ENCODE measurements around the gene PROC.
"Not testable (repeated sequence)": the region's sequence is repeated elsewhere in the genome, so short reads cannot be mapped to it uniquely, and the experiment has no call there.

The PROC gene

DNA sequence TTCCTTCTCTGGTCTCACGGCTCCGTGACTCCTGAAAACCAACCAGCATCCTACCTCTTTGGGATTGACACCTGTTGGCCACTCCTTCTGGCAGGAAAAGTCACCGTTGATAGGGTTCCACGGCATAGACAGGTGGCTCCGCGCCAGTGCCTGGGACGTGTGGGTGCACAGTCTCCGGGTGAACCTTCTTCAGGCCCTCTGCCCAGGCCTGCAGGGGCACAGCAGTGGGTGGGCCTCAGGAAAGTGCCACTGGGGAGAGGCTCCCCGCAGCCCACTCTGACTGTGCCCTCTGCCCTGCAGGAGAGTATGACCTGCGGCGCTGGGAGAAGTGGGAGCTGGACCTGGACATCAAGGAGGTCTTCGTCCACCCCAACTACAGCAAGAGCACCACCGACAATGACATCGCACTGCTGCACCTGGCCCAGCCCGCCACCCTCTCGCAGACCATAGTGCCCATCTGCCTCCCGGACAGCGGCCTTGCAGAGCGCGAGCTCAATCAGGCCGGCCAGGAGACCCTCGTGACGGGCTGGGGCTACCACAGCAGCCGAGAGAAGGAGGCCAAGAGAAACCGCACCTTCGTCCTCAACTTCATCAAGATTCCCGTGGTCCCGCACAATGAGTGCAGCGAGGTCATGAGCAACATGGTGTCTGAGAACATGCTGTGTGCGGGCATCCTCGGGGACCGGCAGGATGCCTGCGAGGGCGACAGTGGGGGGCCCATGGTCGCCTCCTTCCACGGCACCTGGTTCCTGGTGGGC is 10.0 kb downstream of the PROC start:
- no peak for DNase-seq

DNA sequence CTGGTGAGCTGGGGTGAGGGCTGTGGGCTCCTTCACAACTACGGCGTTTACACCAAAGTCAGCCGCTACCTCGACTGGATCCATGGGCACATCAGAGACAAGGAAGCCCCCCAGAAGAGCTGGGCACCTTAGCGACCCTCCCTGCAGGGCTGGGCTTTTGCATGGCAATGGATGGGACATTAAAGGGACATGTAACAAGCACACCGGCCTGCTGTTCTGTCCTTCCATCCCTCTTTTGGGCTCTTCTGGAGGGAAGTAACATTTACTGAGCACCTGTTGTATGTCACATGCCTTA is 10.5 kb downstream of the PROC start:
- no peak for DNase-seq

DNA sequence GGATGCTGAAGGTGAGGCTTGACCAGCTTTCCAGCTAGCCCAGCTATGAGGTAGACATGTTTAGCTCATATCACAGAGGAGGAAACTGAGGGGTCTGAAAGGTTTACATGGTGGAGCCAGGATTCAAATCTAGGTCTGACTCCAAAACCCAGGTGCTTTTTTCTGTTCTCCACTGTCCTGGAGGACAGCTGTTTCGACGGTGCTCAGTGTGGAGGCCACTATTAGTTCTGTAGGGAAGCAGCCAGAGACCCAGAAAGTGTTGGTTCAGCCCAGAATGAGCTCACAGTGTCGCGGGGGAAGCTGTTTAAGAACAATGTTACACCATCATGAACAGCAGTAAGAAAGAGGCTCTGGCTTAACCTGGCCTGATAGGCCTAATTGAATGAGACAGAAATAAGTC is 11.1 kb downstream of the PROC start:
- no peak for DNase-seq

DNA sequence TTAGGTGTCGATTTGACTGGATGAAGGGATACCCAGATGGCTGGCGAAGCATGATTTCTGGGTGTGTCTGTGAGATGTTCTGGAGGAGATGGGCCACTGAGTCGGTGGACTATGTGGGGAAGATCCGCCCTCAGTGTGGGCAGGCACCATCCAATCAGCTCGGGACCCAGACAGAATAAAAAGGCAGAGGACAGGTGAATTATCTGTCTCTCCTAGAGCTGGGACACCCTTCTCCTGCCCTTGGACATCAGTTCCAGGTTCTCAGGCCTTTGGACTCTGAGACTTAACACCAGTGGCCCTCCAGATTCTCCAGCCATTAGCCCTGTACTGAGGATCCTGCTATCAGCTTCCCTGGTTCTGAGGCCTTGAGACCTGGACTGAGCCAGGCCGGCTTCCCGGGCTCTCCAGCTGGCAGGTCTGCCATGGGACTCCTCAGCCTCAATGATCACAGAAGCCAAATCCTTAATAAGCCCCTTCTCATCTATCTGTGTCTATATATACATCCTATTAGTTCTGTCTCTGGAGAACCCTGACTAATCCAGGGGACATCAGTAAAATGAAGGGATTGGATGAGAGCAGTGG is 11.7 kb downstream of the PROC start:
- no peak for DNase-seq

DNA sequence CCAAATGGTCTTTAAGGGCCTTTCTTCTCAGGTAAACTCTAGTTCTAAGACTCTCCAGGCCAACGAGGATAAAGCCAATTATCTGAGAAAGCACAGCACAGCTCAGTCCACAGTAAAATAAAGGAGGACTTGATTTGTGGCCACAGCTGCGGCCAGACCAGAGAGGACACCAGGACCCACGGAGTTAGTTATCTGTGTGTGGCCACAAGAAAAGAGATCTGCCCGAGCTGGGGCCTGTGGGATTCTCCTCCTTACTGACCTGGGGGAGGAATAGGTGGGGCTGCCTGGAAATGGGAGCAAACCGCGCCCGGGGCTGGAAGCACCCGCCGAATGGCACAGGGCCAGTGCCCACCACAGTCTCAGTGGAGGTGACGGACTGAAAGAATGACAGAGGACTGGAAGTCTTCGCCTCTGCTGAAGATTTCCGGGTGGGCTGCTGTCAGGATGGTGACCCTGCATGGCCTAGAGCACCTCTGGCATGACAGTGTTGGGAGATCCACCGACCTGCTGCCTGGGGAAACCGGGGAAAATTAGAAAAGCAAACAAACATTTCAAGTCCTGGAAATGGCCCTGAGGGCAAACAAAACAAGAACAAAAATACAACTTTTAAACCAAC is 13.3 kb downstream of the PROC start:
- no peak for DNase-seq

DNA sequence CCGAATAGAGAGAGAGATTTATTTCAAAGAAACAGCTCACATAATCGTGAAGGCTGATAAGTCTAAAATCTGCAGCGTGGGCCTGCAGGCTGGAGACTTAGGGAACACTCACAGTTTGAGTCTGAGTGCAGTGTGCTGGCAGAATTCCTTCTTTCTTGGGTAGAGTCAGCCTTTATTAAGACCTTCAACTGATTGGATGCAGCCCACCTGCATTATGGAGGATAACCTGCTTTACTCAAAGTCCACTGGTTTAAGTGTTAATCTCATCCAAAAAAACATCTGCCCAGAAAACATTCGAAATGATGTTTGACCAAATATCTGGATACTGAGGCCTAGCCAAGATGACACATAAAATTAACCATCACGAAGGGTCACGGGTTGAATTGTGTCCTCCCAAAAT is 16.3 kb downstream of the PROC start:
- DNase-seq, result no peak

DNA sequence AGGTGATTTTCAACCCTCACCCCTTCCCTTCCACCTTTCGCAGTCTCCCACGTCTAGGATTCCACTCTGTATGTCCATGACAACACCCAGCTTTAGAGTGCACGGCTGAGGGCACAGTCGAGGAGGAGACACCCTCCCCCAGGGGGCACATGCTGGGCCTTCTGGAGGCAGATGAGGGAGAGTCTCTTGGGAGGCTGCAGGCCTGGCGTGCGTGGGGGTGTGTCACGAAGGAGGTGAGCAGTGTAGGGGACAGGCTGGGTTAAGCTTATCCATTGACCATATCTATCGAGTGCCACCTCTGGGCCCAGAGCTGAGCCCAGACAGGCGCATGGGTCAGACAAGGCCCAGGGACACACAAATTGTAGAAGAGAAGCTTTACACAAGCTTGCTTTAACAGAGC is 18.8 kb downstream of the PROC start:
- no peak for DNase-seq

DNA sequence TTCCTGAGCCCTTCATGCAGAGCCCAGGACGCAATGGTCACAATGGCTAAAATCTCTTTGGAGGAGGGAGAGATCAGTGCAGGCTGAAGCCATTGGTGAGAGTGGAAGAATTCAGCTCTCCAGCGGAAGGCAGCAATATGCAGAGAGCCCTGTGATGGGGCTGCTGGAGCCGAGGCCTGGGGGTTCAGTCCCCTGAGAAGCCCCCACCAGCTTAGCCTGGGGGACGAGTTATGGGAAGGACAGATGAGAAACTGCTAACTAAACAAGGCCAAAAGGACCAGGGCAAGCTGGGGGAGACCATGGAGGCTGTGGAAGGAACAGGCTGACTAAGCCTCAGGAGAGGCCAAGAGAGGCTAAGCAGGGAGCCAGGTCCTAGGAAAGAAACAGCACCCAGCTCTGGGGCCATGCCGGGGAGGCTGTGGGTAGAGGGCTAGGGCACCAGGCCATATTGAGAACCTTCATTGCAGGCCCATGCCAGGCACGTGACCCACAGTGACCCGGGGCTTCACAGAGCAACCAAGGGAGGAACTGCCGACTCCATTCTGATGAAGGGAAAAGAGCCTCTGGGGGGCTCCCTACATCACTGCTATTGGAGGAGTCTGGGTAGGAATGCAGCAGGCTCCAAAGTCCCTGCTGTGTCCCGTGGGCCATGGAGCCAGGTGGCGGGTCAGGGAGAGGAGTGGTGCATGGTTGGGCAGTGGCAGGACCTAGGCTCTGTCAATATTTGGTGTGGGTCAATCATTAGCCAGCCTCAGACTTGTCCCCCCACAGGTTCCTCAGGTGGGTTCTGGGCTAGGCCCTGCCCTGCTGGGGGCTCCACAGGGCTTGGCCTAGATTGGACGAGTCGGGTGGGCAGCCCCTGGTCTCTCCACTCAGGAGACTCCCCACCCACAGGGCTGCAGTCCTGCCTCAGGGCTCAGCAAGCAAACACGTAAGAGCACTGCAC is 19.8 kb downstream of the PROC start:
- no peak for DNase-seq

DNA sequence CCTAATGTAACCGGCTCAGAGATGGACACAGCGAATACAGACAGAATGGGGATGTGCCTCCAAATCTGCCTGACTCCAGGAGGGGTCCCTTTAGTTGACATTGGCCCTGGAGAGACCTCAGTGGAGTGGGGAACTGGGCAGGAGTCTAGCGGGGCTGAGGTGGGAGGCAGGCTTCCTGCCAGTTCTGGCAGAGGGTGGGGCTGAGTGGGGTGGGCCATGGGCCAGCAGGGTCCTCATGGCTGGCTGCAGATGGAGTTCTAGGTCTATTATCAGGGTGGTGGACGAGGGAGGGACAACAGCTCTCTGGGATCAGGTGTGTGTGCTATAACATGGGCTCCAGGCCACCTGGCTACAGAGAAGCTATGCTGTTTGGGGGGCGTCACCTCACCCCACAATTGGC is 21.1 kb downstream of the PROC start:
- no peak for DNase-seq

DNA sequence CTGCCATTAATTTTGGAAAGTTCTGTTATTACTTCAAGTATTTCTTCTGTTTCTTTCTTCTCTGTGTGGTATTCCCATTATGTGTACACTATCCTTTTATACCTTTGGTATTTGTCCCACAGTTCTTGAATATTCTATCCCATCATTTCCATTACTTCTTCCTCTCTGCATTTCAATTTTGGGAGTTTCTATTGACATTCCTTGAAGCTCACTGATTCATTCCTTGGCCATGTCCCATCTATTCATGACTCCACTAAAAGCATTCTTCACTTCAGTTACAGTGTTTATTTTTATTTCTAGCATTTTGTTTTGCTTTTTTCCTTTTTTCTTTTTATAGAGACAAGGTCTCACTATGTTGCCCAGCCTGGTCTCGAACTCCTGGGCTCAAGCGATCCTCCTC is 30.3 kb downstream of the PROC start:
- DNase-seq, result no peak

DNA sequence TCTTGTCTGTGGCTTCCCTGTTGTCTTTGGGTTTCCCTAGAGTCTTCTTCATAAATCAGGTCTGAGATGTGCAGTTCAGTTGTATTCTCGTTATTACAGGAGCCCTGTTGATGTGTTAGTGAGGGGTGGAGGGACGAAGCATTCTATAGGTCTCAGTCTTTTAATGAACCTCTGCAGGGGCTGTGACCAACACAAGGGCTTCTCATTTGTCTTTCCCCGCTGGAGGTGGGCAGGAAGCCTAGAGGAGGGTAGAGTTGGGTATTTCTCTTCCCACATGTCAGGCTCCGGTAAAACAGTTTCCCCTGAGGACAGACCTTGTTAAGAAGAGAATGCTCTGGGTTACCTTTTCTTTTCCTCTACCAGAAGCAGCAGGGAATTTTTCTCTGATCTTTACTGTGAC is 31.2 kb downstream of the PROC start:
- DNase-seq, result no peak

DNA sequence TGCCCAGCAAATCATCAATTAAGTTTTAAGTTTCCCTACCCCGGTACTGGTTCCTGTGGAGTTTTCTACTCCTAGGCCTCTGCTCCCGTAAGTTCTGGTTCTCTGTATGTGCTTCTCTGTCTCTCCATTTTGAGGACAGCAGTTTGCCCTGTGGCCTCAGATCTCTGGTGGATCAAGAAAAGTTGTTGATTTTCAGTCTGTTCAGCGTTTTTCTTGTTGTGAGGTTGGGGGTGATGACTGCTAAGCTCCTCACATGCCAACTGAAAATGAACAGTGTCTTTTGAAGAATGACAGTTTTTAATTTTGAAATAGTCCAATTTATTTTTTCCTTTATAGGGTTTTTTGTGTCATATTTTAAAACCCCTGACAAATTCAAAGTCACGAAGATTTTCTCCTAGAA is 31.7 kb downstream of the PROC start:
- no peak for DNase-seq

DNA sequence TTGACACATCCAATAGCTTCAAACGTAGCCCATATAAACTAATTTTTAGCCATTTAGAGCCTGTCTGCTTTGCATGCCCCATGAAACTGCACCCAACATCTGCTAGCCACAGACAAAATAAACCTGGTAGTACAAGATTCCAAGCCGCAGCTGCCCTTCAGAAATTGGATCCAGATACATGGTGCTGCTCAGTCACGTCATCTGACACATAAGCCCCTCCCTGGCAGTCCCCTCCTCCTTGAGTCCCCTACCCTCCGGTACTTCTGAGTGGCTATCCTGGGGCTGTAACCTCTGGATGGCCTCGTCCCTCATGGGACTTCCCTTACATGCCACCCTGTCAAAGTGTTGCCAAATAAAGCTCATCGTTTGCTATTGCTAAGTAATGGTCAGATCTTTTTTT is 33.8 kb downstream of the PROC start:
- DNase-seq, result no peak

DNA sequence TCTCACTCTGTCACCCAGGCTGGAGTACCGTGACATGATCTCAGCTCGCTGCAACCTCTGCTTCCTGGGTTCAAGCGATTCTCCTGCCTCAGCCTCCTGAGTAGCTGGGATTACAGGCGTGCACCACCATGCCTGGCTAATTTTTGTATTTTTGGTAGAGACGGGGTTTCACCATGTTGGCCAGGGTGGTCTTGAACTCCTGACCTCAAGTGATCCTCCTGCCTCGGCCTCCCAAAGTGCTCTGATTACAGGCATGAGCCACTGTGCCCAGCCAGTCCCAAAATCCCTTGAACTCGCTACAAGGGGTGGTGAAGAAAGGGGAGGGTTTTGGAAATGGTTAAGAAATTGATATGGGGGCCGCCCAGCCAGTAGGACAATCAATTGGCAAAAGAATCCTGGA is 34.2 kb downstream of the PROC start:
- DNase-seq, result not testable (repeated sequence)

DNA sequence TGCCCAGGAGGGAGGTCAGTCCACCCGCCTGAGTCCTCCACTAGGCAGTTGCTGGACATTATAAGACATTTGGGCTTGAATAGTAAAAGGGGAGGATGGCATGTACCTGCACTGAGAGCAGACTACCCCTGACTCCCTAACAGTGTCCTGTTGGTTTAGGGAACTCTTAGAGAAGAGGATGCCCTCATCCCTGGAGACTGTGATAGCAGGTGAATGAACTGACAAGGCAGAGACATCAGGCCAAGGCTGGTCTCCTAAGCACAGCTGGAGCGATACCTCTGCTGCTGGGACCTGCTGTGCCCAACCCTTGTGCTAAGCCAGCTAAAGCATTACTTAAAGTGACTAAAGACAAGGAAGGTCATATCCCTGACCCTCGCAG is 34.8 kb downstream of the PROC start:
- DNase-seq, result no peak

DNA sequence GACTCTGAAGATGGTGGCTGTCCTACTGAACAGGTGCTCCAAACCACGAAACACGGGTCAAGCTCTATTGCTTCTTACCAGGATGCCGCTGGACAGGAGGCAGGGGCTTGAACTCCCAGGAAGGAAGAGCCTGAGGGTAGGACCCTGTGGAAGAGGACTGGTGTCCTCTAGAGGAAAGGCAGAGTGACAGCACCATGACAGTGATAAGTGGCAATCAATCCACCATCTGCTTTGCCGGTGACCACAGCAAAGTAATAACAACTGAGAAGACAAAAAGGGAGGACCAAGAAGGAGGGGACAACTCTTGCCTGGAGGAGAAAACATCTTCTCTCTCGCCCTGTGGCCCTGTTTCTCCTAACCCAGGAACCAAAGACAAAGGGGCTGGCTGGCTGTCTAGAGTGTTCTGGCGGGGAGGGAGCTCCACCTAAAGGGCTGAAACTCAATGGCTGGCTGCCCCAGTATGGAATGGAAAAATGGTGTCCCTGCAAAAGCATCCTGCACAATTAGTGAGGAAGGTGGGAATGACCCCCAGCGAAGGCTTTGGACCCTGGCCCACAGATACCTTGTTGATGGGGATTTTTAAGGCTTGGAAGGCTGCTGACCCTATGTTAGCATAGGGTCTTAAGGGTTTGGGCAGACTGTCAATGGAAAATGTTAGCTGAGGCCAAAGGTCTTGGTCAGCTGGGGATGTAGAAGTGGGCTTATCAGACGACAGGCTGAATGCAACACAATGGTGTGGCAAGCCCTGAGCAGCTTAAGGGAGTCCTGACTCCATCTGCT is 35.4 kb downstream of the PROC start:
- DNase-seq, result no peak

DNA sequence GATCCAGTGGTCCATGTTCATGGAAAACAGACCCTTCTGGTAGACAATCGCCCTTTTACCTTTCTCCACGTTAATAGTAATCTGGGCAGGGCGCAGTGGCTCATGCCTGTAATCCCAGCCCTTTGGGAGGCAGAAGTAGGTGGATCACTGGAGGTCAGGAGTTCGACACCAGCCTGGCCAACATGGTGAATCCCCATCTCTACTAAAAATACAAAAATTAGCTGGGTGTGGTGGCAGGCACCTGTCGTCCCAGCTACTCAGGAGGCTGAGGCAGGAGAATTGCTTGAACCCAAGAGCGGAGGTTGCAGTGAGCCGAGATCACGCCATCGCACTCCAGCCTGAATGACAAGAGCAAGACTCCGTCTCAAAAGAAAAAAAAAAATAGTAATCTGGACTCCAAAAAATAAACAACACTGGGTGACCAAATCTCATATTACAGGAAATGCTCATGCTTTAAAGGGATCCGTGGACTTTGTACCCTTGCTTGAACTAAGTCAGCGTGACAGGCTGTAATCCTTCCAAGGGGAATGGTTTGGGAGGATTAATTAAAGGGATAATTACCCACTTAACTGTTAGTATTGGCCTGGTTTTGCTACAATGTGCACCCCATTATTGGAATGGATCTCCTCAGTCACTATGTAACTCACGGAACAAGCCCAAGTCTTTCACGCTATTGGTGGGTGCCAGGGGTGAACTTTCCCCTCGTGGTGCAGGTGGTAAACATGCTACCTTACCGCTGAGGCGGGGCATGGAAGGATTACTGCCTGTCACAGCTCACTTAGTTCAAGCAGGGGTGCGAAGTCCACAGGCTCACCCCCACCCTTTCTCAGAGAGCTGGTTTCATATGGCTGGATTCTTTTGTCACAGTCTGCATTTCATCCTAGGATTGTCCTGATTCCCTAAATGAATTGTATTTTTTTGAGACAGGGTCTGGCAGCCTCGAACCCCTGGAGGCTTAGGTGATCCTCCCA is 36.7 kb downstream of the PROC start:
- no peak for DNase-seq

DNA sequence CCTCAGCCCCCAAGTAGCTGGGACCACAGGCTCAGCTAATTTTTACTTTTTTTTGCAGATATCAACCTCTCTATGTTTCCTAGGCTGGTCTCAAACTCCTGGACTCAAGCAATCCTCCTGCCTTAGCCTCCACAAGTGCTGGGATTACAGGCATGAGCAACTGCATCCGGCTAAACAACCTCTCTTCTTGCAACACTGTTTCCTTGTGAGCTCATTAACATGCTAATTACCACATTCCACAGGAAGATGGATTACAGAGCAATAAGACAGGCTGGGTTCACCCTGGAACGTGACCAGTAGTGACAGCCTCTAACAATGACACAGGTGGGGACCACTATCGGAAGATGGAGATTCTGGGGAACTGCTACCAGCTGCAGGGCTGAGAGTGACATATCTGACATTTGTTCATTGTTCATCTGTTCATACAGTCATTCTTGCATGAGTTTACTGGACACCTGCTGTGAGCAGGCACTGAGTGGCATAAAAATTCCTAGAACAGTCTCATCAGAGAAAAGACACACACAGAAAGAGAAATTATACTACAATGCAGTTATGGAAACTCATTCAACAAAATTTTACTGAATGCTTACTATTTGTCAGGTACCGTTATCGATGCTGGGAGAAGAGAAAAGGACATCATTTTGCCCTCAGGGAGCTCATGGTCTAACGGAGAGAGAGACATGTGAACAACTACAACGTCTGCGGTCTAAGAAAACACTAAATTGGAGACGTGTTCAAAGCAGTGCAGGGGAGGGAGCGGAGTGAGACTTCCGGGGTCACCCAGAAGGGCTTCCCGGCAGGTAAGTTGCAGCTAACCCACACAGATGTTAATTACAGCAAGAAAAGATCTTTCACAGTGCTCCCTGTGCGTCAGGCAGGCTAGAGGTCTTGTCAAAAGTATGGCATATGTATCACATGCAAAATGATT is 37.6 kb downstream of the PROC start:
- no peak for DNase-seq

DNA sequence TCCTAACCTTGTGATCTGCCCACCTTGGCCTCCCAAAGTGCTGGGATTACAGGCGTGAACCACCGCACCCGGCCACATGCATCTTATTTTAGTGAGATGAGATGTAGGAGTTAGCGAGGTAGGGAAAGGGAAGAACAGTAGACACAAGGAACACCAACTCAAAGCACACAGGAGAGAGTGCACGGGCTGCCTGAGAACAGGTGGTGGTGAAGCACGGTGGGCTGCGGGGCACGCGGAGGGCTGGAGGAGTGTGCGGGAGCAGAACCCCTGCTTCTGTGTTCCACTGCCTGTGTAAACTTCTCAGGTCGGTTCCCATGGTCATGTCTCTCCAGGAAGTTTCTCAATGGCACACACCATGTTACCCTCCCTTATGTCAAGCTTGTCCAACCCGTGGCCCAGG is 38.7 kb downstream of the PROC start:
- no peak for DNase-seq

DNA sequence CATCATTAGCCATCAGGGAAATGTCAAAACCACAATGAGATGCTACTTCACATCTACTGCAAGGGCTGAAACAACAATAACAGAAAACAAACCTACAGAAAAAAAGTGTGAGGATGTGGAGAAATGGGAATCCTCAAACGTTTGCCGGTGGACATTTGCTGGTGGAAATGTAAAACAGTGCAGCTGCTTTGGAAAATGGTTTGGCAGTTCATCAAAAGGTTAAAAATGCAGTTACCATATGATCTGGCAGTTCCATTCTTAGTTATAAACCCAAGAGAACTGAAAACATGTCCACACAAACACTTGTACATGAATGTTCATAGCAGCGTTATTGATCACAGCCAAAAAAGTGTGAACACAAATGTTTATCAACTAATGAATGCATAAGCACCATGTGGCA is 44.2 kb downstream of the PROC start:
- no peak for DNase-seq
